Fibroblast of skin of right biceps (primary cell): ENCODE measurements around the gene KLF6.

Experiments
- DNase-seq: peaks from one replicate; pipeline ENCODE4 v3.0.0-alpha.2; 2013

The KLF6 gene

DNA sequence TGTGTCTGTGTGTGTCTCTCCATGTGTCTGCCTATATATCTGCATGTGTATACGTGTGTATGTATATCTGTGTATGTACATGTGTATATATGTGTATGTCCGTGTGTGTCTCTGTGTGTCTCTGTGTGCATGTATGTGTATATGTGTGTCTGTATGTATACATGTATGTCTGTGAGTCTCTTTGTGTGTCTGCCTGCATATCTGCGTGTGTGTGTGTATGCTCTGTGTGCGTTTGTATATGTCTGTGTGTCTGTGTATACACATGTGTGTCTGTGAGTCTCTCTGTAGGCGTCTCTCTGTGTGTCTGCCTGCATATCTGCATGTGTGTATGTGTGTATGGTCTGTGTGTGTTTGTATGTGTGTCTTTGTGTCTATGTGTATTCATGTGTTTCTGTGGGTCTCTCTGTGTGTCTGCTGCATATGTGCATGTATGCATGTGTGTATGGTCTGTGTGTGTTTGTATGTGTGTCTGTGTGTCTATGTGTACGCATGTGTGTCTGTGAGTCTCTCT, 23.7 kb upstream of the KLF6 start:
- no peak for DNase-seq

DNA sequence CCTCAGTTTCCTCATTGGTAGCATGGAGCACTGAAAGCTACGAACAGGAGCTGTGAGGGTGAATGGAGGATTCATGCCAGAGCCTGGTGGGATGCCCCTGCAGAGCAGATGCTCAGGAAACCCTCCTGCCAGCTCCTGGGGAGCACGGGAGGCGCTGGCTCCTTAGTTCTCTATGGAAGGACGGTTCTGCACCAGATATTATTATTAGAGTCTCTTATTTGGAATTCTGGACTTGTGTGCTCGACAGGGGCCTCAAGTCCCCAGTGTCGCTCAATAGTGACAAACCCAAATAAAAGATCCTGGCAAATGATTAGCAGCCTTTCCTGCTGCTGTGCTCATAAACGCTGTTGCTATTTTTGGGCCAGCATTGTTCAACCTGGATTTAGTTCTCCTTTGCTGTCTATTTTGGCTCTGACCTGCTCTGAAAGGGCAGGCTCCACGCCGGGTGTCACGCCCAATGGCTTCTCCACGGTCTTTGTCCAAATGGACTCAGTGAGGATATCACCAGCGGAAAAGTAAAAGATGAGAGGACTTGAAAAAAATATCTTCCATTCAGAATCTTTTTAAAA, 23.0 kb upstream of the KLF6 start:
- DNase-seq: no peak

DNA sequence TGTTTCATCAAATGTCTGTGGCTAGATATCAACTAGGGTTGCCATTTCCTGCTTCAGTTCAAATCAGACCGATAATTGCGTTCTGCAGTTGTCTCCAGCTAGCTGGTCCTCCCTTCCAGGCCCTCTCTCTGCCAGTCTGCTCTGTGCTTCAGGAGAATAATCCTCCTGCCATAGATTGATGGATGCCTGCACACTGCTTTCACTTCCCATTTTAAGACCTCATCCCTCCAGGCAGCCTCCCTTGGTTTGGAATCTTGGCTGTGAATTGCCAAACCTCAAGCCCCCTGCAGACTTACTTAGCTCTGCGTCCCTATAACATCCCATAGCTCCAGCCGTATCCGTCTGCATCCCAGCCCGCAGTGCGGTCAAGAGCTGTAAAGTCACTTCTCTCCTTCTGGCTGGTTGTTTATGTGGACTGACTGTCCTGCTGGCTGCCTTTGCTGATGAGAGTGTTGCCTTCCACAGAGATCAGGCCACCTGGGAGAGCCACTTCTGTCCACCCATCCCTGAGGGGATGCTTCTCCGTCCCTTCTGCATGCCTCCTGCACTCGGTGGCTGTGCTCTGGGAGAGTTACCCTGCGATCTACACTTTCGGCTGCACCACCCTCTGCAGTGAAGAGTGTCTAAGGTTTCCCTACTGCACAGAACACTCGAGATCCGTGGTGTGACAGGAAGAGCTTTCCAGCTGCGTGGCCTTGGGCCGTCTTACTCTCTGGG, 22.4 kb upstream of the KLF6 start:
- no peak for DNase-seq

DNA sequence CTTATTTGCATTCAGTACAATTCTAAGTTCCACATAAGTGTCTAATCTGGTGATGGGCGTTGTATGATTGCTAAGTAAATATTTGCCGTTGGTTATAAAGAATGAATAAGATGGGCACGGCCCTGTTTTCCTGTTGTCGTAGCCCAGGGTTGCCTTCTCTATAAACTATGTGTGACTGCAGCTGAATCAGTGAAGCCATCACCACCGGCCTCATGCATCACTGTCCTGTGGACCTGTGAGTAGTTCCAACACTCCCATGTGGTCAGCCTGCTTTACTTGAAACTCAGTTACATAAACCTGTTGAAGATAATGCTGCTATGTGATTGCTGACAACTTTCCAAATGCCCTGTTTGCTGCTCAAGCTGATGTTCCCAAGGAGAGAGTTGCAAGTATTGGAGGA, 21.6 kb upstream of the KLF6 start:
- DNase-seq: peak; percentile 74

DNA sequence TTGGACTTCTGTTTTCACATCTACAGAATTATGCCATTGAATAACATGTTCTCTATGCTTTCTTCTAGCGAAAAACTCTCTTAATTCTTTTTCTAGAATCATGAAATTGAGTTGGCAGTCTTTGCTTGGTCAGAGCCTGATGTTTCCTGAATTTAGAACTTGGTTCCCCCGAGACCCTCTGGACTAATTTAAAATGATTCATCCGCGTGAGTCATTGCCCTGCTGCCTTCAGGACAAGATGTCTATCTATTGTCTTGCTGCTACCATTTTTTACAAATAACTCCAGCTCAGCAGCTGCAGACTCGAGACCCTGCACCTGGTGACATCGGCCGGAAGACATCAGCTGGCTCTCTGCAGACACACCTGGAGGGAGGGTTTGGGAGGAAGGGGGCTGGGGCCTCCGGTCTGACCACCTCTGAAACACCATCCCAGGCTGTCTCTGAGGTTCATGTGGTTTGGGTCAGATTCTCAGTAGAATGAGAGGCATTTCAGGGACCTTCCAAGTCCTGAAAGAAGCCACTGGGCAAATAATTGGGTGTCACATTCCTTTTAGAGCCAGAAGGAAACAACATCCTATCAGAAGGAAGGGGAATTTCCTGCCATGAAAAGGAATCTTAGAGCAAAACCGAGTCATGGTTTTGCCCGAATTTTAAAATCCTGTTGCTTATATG, 20.9 kb upstream of the KLF6 start:
- DNase-seq: peak; percentile 95

DNA sequence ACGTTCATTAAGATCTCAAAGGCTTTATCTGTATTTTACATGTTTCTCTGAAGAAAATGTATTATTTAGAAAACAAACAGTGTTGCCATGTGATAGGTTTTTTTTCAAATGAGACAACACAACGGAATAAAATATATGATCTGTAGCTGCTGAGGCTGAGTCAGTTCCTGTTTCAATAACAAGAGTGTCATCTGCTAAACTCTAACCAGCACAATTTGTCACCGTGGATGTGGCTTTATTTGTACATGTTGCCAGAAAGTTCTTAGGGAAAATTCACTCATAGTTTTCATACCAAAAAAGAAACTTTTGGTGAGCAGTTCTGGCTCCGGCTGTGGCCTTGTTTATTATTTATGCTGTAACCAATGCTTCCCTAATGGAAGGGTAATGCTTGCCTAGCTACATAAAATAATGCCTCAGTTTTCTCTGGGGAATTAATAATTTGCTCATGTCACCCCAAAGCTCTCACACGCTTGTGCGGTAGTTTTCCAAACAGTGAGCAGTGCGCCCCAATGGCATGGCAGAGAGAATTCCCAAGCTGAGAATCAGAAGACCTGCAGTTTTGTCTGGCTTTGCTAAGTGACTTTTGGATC, 20.3 kb upstream of the KLF6 start:
- DNase-seq: peak; percentile 92

DNA sequence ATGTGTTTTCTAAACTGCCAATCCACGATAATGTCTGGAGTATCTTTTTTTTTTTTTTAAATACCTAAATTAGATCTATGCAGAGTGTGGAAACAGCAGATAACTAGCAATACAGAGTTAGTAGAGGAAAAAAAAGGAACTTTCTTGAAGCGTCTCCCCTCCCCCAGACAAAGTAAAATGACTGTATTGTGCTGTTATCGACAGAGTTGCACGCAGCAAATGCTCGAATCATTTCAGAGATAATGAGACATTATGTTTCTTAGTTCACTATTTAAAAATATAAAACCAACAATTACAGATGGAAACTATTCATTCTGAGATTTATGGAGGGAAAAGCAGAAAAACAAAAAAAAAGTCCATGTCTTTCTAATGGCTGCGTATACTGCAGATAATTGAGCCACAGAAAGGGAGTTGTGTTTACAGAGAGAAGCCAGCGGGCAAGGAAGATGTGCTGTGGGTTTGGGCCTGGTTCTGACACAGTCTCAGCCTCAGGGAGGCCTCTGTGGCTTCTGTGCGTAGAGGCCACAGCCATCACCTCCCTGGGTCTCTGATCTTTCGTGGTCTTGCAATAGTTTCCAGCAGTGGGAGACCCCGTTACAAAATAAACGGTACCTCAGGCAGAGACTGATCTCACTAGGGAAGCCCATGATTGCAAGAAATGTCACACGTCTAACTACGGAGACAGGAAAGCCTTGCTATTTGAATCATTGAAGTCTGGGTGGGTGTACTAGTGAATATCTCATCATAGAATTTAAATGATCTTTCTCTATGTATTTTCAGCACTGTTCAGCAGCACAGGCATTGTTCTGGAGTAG, 19.1 kb upstream of the KLF6 start:
- DNase-seq: peak; percentile 59

DNA sequence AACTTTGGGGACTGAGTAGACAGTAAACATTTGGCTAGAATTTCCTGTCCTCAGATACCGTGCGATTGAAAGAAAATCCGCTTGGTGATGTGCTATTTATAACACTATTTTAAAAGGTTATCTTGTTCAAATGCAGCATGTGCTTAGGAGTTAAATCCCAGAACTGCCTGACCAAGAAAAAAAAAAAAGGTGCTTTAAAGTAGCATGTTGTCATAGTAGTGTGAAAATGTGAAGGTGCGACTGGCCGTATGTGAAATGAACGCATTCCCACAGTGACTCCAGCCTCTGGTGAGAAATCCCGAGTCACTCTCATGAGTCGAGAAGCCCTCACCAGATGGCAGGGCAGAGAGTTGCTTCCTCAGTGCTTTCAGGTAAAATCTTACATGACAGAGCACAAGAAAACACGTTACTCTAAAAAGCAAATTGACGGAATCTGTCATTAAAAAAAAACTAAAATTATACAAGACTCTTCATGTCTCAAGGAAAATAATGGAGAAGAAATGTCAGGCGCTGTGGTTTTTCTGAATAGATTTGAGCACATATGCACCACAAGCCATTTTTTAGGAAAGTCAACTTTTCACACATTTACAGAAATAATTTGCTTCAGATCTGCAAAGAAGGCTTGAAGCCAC, 18.4 kb upstream of the KLF6 start:
- peak; percentile 63 for DNase-seq

DNA sequence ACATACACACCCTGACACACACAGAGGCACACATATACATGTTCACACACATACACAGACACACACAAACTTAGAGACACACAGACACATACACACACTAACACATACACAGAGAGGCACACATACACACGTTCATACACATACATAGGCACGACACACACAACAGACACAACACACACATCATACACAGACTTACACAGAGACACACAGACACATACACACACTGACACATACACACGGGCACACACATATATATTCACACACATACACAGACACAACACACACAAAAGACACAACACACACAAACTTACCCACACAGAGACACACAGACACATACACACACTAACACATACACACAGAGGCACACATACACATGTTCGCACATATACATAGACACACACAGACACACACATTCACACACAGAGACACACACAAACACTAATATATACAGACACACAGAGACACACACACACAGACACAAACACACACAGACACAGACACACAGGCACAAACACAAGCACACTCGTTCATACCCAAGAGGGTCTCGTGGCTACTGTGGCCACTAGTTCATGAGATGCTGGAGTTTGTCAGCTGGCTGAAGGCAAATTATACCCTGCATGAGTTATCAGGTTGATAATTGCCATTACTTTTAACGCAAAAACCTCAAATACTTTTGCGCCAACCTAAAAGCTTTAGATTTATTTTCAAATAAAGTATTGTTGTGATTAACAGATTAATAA, 17.7 kb upstream of the KLF6 start:
- DNase-seq: no peak

DNA sequence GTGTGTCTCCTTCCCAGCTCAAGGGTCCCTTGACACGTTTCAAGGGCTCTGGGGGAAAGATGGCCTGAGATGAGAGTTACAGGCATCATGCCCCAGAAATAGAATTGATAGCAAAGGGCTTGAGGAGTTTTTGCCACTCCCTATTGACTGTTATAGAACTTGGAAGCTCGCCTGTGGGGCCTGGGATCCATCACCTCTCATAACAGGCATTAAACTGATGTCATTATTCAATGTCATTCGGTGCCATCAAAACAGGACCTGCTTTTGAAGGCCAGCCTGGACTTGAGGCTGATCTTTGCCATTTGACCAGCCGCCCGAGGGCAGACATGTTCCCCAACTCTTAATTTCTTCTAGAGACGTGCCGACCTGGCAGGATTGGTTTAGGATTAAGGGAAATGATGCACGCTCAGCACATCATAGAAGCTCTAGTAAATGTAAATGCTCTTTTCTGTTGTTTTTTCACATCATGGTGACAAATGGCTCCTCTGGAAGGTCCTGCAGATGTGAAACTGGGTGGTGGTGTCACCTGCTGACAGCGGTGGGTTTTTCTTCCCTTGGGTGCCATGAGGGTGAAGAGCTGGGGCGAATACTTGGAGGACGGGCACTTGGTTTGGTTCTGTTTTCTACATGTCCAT, 16.7 kb upstream of the KLF6 start:
- no peak for DNase-seq

DNA sequence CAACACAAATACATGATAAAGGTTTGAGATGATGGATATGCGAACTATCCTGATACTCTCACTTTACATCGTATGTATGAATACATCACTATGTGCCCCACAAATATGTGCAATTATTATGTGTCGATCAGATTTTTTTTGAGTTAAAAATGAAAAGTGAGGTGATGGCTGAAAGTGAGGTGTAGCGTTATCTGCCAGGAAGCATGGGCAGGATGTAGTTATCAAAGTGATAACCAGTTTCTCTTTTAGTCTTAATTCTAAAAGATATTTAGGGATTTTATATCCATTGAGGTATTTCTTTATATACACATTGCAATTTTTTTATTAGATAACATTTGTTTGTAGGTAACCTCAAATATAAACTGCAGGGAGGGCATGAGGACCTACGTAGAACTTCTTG, 15.6 kb upstream of the KLF6 start:
- DNase-seq: no peak

DNA sequence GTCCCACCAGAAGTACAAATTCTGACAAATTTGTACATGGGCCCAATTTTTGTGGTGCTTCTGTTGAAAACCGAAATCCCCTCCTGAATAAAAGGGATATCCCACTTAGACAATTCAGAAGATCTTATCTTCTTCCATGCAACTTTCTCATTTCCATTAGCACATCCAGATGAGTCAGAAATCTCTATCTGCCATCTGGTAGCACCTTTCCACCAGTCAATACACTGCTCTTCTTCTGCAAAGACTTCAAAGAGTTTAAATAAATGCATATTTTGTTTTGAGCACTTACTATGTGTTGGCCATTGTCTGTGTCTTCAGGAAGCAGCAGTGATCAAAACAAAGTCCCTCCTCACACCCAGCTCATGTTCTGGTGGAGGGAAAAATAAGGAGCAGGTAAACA, 12.7 kb upstream of the KLF6 start:
- no peak for DNase-seq

DNA sequence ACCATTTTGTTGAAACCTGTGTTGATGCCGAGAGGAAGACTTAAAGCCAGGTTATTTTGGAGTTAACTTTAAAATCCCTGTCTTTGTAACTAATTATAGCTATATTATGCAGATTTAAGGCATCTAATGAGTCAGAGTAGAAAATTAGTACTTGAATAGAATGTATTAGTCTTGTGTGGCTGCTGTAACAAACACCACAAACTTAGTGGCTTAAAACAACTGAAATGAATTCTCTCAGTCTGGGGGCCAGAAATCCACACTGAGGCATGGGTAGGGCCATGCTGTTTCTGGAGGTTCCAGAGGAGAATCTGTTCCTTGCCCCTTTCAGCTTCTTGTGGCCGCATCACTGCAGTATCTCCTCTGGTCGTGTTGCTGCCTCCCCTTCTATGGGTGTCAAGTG, 8.5 kb upstream of the KLF6 start:
- DNase-seq: no peak

DNA sequence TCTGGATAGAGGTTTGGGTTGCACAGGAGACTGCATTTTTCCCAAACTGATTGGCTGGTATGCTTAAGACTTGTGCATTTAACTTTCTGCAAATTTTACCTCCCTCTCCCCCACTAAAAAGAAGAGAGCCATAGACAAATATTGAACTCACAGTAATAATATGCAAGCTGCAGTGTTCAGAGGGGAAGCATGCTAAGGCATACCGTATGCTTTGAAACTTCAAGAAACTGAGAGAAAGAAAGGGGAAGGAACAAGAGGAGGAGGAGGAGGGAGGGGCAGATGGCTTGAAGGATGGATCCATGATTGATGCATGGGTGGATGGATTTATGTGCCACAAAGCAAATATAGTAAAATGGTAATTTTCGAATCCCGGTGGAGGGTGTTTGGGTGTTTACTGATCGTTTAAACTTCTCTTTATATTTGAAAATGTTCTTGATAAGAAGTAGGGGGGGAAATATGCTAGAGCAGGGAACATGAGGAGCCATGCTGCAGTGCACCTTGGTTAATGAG, 7.8 kb upstream of the KLF6 start:
- no peak for DNase-seq

DNA sequence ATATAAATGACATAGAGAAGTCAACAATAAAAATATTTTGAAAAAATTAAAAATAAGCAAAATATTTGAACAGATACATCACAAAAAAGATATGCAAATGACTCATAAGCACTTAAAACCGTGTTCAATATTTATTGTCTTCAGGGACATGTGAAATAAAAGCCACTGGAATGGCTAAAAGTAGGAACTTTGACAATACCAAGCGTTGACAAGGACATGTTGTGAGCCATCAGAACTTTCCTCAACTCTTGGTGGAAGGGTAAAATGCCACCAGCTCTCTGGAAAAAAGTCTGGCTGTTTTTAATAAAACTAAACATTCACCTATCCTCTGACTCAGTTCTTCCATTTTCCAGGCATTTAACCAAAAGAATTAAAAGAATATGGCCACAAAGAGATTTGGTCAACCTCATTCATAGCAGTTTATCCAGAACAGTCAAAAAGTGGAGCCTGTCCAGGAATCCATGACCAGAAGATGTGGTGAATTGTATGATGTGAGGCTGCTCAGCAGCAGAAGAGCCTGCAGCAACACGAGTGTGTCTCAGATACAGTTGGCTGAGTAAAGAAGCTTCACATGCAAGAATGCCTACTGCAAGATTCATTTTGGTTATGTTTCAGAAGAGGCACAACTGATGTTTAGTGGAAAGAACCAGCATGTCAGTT, 7.1 kb upstream of the KLF6 start:
- DNase-seq: peak; percentile 89

DNA sequence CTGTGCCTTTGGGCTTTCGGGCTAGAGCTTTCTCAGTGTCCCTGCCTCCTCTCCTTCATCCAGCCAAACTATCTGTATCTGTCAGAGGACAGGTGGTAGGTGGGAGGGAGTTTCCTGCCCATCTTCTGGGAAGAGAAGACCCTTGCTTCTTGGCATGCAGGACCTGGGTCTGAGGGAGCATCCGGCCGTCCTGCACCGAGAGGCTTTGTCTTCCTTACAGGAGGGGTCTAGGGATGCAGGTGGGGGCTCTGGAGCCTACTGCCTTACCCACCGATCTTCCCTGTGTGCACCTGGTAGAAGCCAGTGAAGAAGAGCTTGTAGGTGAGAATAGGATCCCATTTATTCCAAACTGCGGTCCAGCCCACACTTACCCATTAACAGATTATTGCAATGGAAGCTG, 5.8 kb upstream of the KLF6 start:
- DNase-seq: no peak

DNA sequence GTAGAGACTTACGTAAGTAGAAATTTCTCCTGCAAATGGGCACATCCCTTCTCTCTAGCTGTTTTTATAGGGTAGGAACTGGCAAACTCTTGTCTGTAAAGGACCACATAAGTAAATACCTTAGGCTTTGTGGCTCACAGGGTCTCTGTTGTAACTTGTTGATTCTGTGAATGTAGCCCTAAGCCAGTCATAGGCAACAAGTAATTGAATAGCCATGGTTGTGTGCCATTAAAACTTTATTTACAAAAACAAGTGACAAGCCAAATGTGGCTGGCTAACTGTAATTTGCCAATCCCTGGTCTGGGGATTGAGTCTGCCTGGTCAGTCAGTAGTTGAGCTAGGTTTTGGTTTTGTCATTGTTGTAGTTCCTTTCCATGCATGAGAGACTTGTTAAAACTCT, 5.3 kb upstream of the KLF6 start:
- DNase-seq: no peak

DNA sequence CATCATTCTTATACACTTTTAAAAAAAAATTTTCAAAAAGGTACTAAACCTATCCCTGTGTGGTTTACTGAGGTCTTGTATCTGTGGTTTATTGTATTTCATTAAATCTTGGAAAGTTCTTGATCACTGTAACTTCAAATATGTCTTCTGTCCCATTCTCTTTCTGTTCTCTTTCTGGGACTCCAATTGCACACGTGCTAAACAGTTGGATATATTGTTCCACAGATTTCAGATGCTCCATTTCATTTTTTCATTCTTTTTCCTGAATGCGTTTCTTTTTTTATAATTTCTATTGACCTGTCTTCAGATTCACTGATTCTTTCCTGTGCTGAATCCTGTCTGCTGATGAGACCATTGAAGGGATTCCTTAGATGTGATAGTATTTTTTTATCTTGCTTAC, 4.6 kb upstream of the KLF6 start:
- DNase-seq: no peak

DNA sequence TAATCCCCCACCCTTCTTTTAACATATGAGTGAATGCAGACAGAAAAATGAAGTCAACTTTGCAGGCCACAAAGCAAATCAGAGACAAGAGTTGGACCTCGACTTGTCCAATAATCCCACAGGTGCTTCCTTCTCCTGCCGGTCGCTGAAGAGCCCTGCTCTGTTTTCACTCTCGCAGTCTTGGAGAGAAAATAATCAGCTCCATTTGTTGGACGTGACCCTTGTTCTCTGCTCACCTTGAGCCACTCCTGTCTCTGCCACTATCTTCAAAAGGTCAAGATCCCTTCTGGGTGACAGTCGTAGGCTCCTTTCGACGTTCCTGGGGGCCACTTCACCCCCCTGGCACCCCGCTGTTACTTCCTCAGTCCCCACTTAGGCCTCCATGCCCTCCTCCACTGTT, 2.8 kb upstream of the KLF6 start:
- no peak for DNase-seq

DNA sequence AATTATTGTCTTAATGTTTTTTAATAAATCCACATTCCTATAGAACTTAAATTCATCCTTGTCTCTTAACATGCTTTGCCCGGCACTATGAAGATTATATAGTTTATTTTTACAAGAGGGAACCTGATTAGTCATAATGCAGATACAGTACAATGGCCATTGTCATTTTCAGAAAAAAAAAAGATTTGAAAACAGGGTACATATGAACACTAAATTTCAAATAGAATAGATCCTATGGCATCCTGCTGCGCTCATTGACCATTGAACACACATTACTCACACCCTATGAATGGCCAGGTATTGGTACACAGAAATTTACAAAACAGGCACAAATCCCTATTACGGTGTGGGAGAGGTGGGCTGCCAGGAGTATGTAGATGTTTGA, 2.0 kb upstream of the KLF6 start:
- DNase-seq: no peak
